ENCODE data around the gene COPS4.
A peak's percentile ranks its signal among the peaks of the same experiment; 100 is the strongest.
"Not testable (repeated sequence)": the region's sequence is repeated elsewhere in the genome, so short reads cannot be mapped to it uniquely, and the experiment has no call there.

Gene COPS4

DNA sequence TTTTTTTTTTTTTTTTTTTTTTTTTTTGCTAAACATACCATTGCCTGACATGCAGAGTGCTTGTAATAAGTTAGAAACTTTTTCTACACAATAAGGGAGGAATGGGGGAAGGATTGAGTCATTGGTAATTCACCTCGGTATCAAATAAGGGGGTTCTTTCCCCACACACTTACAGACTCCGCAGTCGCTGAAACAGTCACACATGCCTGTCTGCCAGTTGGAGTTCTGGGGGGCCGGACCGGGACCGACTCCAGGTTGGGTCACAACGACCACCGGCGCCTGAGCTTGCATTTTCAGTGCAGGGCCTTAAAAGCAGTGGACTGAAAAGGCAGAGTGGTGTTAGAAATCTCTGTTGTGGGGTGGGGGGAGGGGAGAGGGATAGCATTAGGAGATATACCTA, 72.6 kb downstream of the COPS4 start:
- no peak overlapping the region for H3K27ac ChIP-seq
- no peak for TF ChIP-seq ZFX (IDR thresholded peaks at IDR 0.05)
- TF ChIP-seq, protein P1, sequence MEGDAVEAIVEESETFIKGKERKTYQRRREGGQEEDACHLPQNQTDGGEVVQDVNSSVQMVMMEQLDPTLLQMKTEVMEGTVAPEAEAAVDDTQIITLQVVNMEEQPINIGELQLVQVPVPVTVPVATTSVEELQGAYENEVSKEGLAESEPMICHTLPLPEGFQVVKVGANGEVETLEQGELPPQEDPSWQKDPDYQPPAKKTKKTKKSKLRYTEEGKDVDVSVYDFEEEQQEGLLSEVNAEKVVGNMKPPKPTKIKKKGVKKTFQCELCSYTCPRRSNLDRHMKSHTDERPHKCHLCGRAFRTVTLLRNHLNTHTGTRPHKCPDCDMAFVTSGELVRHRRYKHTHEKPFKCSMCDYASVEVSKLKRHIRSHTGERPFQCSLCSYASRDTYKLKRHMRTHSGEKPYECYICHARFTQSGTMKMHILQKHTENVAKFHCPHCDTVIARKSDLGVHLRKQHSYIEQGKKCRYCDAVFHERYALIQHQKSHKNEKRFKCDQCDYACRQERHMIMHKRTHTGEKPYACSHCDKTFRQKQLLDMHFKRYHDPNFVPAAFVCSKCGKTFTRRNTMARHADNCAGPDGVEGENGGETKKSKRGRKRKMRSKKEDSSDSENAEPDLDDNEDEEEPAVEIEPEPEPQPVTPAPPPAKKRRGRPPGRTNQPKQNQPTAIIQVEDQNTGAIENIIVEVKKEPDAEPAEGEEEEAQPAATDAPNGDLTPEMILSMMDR (conservative IDR thresholded peaks at IDR 0.05), result no peak

DNA sequence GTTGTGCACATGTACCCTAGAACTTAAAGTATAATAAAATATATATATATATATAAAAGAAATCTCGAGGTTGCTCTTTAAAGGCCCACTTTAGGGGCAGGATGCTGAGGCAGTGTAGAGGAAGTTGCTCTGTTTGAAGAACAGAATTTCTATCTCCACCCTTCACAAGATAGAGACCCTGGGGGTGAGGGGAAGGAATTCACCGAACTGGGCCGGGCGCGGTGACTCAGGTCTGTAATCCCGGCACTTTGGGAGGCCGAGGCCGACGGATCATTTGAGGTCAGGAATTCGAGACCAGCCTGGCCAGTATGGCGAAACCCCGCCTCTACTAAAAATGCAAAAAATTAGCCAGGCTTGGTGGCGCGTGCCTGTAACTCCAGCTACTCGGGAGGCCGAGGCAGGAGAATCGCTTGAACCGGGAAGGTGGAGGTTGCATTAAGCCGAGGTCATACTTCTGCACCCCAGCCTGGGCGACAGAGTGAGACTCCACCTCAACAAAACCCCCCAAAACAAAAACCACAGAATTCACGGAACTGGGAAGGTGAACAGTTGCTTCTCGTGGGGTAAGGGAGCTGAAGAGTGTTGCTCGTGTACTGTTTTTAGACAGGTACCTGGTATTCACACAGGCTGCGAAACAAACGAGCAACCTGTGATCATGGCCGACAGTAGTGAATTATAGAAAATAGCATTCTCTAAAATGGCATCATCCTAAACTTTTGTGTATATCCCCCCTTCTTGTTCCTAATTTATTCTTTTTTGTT, 73.3 kb downstream of the COPS4 start:
- H3K27ac ChIP-seq, result no peak overlapping the region
- TF ChIP-seq ZFX (IDR thresholded peaks at IDR 0.05), result no peak
- TF ChIP-seq, protein P1 (conservative IDR thresholded peaks at IDR 0.05), result no peak

- peak overlapping the region; percentile 59 for H3K27ac ChIP-seq
- no peak for TF ChIP-seq ZFX (IDR thresholded peaks at IDR 0.05)
- TF ChIP-seq, protein P1 (conservative IDR thresholded peaks at IDR 0.05), result no peak
Measured at GRCh38 chr4:83109480-83110222, 74.7 kb downstream of the COPS4 start.

GRCh38 chr4:83110223-83110945, 75.4 kb downstream of the COPS4 start:
- H3K27ac ChIP-seq, result peak overlapping the region; percentile 59
- TF ChIP-seq ZFX (IDR thresholded peaks at IDR 0.05), result no peak
- TF ChIP-seq, protein P1 (conservative IDR thresholded peaks at IDR 0.05), result peak; percentile 87

DNA sequence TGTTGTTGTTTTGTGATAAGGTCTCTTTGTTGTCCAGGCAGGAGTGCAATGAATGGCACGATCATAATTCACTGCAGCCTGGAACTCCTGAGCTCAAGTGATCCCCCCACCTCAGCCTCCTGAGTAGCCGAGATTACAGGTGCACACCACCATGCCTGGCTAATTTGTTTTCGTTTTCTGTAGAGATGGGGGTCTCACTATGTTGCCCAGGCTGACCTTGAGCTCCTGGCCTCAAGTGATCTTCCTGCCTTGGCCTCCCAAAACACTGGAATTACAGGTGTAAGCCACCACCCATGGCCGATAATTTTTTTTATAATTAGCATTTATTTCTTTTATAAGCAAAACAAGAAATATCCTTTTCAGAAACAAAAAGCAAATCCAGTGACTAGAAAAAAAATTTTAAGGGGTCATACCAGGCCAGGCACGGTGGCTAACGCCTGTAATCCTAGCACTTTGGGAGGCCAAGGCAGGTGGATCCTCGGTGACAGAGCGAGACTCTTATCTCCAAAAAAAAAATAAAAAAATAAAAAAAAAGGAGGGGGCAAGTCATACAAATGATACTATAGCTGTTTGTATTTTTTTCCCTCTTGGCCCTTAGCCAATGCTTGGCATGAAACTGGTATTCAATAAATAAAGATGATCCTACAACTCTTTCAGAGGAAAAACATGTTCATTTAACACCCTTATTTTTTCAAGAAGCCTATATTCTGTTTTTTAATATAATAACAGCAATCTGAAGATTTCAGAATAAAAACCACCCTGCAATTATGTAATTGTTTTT, 76.2 kb downstream of the COPS4 start:
- peak overlapping the region; percentile 59; the same call in 1 of the 2 replicates for H3K27ac ChIP-seq
- TF ChIP-seq ZFX (IDR thresholded peaks at IDR 0.05), result no peak
- TF ChIP-seq, protein P1 (conservative IDR thresholded peaks at IDR 0.05), result no peak

DNA sequence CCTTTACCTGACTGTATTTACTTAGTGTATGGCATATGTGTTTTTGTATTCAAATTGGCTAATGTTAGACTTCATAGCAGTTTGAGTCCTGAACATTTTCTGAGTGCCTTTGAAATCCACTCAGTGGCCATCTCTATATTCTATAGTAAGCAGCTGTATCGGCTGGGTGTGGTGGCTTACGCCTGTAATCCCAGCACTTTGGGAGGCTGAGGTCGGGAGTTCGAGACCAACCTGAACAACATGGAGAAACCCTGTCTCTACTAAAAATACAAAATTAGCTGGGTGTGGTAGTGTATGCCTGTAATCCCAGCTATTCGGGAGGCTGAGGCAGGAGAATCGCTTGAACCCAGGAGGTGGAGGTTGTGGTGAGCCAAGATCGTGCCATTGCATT, 76.8 kb downstream of the COPS4 start:
- H3K27ac ChIP-seq, result not testable (repeated sequence)

GRCh38 chr4:83112231-83112630, 77.2 kb downstream of the COPS4 start:
- H3K27ac ChIP-seq, result no peak overlapping the region
- TF ChIP-seq ZFX (IDR thresholded peaks at IDR 0.05), result no peak
- TF ChIP-seq, protein P1 (conservative IDR thresholded peaks at IDR 0.05), result no peak

Data from C4-2B (cell line).